GM12878 (cell line): ENCODE results near the gene ICOSLG. TPM values are rescaled to one million over a fixed set of nuclear protein-coding genes. Genes with fewer than 3 reads are reported as not detected.

Experiments
- ATAC-seq: fragments of 200-7000 bp; cut with Tn5 transposase; 3 replicates; pipeline ENCODE4 v1.9.1; 2020; ENCODE audit warnings: mild to moderate bottlenecking, moderate library complexity
- BruUV-seq: library from RNA; stranded (reverse); fragments of 400-500 nt; replicated peaks from 2 replicates; lab custom pipeline; 2021; lab: Mats Ljungman, UMichigan
- CTCF ChIA-PET: fragments of 300-600 bp; sonication (Branson Sonifier 250); formaldehyde crosslinking; extraction: SDS; loops from one replicate; lab custom pipeline; 2021; ENCODE audit warnings: inconsistent platforms; lab: Yijun Ruan, JAX
- POLR2A ChIA-PET: fragments of 350-600 bp; formaldehyde crosslinking; extraction: SDS; loops from one replicate; lab custom pipeline; 2021; ENCODE audit warnings: inconsistent platforms; lab: Charles Lee
- RAD21 ChIA-PET: fragments of 300-600 bp; sonication (Branson Sonifier 250); formaldehyde crosslinking; loops from one replicate; lab custom pipeline; 2023; ENCODE audit warnings: antibody characterized with exemption; ENCODE audit not compliant: unreplicated experiment; lab: Charles Lee
- SMC1A ChIA-PET: fragments of 300-600 bp; sonication (Branson Sonifier 250); formaldehyde crosslinking; loops from one replicate; lab custom pipeline; 2023; ENCODE audit not compliant: unreplicated experiment, uncharacterized antibody; lab: Charles Lee
- DNase-seq: peaks from one replicate; pipeline ENCODE4 v3.0.0-alpha.2; 2011; ENCODE audit warnings: low read depth, low spot score
- FAIRE-seq: peaks from 3 replicates; lab custom pipeline; 2011; peaks lifted over from hg19 to GRCh38; lab: Jason Lieb, UNC
- H2AFZ ChIP-seq: 2 replicates; pipeline ENCODE4 v1.6.0; 2011; ENCODE audit warnings: low read depth, low read length, control low read depth; ENCODE audit not compliant: control insufficient read depth
- H3K27ac ChIP-seq: 2 replicates; pipeline ENCODE4 v1.5.1; 2011; ENCODE audit warnings: control low read depth; ENCODE audit not compliant: control insufficient read depth, insufficient read depth
- H3K27me3 ChIP-seq, 2 experiments: replicated peaks in 1 of 2; 2 replicates each; pipeline versions ENCODE4 v1.6.0 to v1.6.1; 2011; ENCODE audit warnings: low read length in 1 of 2; ENCODE audit not compliant: control insufficient read depth in 2 of 2, insufficient read depth in 2 of 2
- H3K36me3 ChIP-seq, 2 experiments: 2 replicates each; pipeline ENCODE4 v1.5.1; 2011; ENCODE audit warnings: low read length in 1 of 2; ENCODE audit not compliant: control insufficient read depth in 2 of 2, insufficient read depth in 2 of 2
- H3K4me1 ChIP-seq: 2 replicates; pipeline ENCODE4 v1.6.1; 2011; ENCODE audit warnings: mild to moderate bottlenecking, low read length, moderate library complexity, mixed read lengths; ENCODE audit not compliant: control insufficient read depth, insufficient read depth
- H3K4me2 ChIP-seq: 2 replicates; pipeline ENCODE4 v1.6.0; 2011; ENCODE audit warnings: control low read depth; ENCODE audit not compliant: control insufficient read depth, insufficient read depth
- H3K4me3 ChIP-seq: fragments of 200-600 bp; sonication (generic); 2 replicates; pipeline ENCODE4 v1.5.1; 2016
- H3K79me2 ChIP-seq: 2 replicates; pipeline ENCODE4 v1.6.0; 2011; ENCODE audit warnings: low read length; ENCODE audit not compliant: control insufficient read depth, insufficient read depth
- H3K9ac ChIP-seq: 2 replicates; pipeline ENCODE4 v1.8.0; 2011; ENCODE audit warnings: low read length, control low read depth, mixed read lengths; ENCODE audit not compliant: control insufficient read depth, insufficient read depth
- H3K9me3 ChIP-seq: replicated peaks from 3 replicates; pipeline ENCODE4 v1.5.1; 2011; ENCODE audit warnings: mild to moderate bottlenecking, low read length; ENCODE audit not compliant: control insufficient read depth, insufficient read depth
- H4K20me1 ChIP-seq: 2 replicates; pipeline ENCODE4 v1.6.0; 2011; ENCODE audit not compliant: control insufficient read depth, insufficient read depth
- CBX3 ChIP-seq: fragments of 200-600 bp; sonication (generic); IDR thresholded peaks from 2 replicates; pipeline ENCODE4 v1.6.1; 2016; ENCODE audit warnings: low read depth, borderline replicate concordance
- CBX5 ChIP-seq: sonication (generic); IDR thresholded peaks from 2 replicates; pipeline ENCODE4 v1.6.1; 2016; ENCODE audit warnings: low read depth, moderate library complexity, mild to moderate bottlenecking, inconsistent platforms
- CHD2 ChIP-seq: IDR thresholded peaks from 2 replicates; pipeline ENCODE4 v1.6.1; 2011; ENCODE audit warnings: low read depth, low read length, improper control_type of control experiment, borderline replicate concordance
- EP300 ChIP-seq, 2 experiments: fragments of 150-350 bp in 1 of 2; IDR thresholded peaks; 2 replicates each; pipeline ENCODE4 v1.6.1; 2011 to 2012; ENCODE audit warnings: low read depth in 2 of 2, low read length in 2 of 2, borderline replicate concordance in 1 of 2, improper control_type of control experiment in 1 of 2, inconsistent platforms in 1 of 2; ENCODE audit not compliant: control insufficient read depth in 1 of 2
- JUNB ChIP-seq: IDR thresholded peaks from 2 replicates; pipeline ENCODE4 v1.6.1; 2016; ENCODE audit warnings: antibody characterized with exemption, mild to moderate bottlenecking
- MEF2A ChIP-seq: IDR thresholded peaks from 2 replicates; pipeline ENCODE4 v1.6.1; 2011; ENCODE audit warnings: low read depth, mild to moderate bottlenecking, low read length, moderate library complexity; ENCODE audit not compliant: insufficient read depth
- MEF2B ChIP-seq: fragments of 450-650 bp; IDR thresholded peaks from 2 replicates; pipeline ENCODE4 v1.6.1; 2018; ENCODE audit warnings: mild to moderate bottlenecking, moderate library complexity; ENCODE audit not compliant: partially characterized antibody, poor library complexity, severe bottlenecking
- PKNOX1 ChIP-seq: fragments of 450-650 bp; IDR thresholded peaks from 2 replicates; pipeline ENCODE4 v1.6.1; 2016; ENCODE audit warnings: mild to moderate bottlenecking
- SUZ12 ChIP-seq: fragments of 200-600 bp; sonication (generic); IDR thresholded peaks from one replicate; pipeline ENCODE4 v1.6.1; 2018; ENCODE audit warnings: antibody characterized with exemption, mild to moderate bottlenecking; ENCODE audit not compliant: unreplicated experiment
- WGBS: methylation state at CpG from one replicate; pipeline ENCODE4 v1.1.6; 2016; ENCODE audit warnings: low lambda C conversion rate; ENCODE audit not compliant: insufficient replicate concordance, insufficient coverage; ENCODE audit errors: missing lambda C conversion rate; 5-methylcytosine and 5-hydroxymethylcytosine counted together
- in situ Hi-C: fragments of 300-500 bp; cut with MboI; formaldehyde crosslinking; loops from 9 replicates; pipeline ENCODE4 v1.14.3; 2018; ENCODE audit warnings: mixed read lengths
- intact Hi-C: fragments of 100-400 bp; cut with micrococcal nuclease; formaldehyde crosslinking; loops from one replicate; pipeline ENCODE4 v1.14.2; 2022; ENCODE audit not compliant: unreplicated experiment
- polyA plus RNA-seq, 11 experiments: library from polyadenylated mRNA; depleted of rRNA in 4 of 11; unstranded in 6 of 11; stranded (reverse) in 5 of 11; fragments of >200 nt; fragmentation: Nextera tagmentation in 4 of 11; fragmentation: Illumina TruSeq in 1 of 11; extraction: Ambion mirVana in 4 of 11; extraction: Trizol in 1 of 11; gene quantifications; 1 replicate in 1 of 11; 2 replicates in 10 of 11; pipeline versions ENCODE4 v1.2.1 to v1.2.3, GENCODE V29; 2011 to 2016; ENCODE audit warnings: inconsistent platforms in 2 of 11, missing spikeins in 2 of 11, low read depth in 1 of 11
- total RNA-seq, 4 experiments: library from RNA; depleted of rRNA in 3 of 4; stranded (reverse); fragments of >200 nt in 3 of 4; fragmentation: Illumina TruSeq in 1 of 4; extraction: Trizol in 1 of 4; gene quantifications; 2 replicates each; pipeline versions ENCODE4 v1.2.1 to v1.2.3, GENCODE V29; 2013 to 2021
- TF ChIP-seq, protein P1 (sequence below): IDR thresholded peaks from 2 replicates; pipeline ENCODE4 v1.6.1; 2012; ENCODE audit warnings: low read depth, low read length, improper control_type of control experiment
- TF ChIP-seq, protein P2 (sequence below): fragments of 450-650 bp; conservative IDR thresholded peaks from 2 replicates; pipeline ENCODE4 v1.6.1; 2017; ENCODE audit warnings: mild to moderate bottlenecking, moderate library complexity

ICOSLG gene
- total and polyA plus RNA-seq, 10 of the 15 experiments (the other 5 are each of a cell fraction or from before 2014, with no cell fraction given), result 0.84 to 16.4 (median 6.2) TPM

DNA sequence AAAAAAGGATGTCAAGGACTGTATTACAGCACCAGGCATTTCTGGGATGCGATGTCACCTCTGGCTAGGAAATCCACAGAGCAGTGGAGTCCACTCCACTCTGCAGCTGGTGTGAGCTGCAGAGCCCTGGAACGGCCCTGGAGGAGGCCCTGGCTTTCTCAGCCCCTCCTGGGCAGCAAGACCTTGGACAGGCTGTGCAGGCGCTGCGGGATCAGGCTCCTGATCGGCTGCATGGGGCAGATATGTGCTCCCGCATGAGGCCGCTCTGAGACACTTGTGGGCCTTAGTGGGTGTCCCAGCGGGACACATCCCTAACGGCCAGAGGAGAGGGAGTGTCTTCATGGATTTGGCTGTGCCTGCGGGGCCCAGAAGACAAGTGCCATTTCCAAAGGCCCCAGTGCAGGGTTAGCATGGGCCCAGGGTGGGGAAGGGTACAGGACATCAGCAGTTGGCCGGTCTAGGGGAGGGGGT is 14.8 kb upstream of the ICOSLG start:
- intact Hi-C loops (no loop called here), in situ Hi-C loops (no loop called here)
- POLR2A ChIA-PET, result no interaction called here
- Histone ChIP-seq H3K36me3 (no peaks in the 10 kb centered on the region), H3K9me3 (no peaks in the 10 kb centered on the region), H3K4me3 (no peak overlapping the region), H3K4me2 (no peak overlapping the region), H3K27ac (no peak overlapping the region), H2AFZ (no peak overlapping the region), H3K4me1 (no peaks in the 10 kb centered on the region), H4K20me1 (no peaks in the 10 kb centered on the region), H3K9ac (no peak overlapping the region), H3K27me3 (no peaks in the 10 kb centered on the region; a peak in 1 of 4 replicates), H3K79me2 (no peaks in the 10 kb centered on the region)
- RAD21 ChIA-PET, result no interaction called here
- SMC1A ChIA-PET, result no interaction called here
- DNase-seq, result no peak
- CTCF ChIA-PET, result no interaction called here
- FAIRE-seq, result no peak
- TF ChIP-seq JUNB (no peak), MEF2A (no peak), CBX3 (no peak)
- TF ChIP-seq, protein P1, sequence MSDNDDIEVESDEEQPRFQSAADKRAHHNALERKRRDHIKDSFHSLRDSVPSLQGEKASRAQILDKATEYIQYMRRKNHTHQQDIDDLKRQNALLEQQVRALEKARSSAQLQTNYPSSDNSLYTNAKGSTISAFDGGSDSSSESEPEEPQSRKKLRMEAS, result no peak
- BruUV-seq, result no TSS peak
- no peak for ATAC-seq
- WGBS, result 74% methylated on average over 9 of the region's 11 CpGs

GRCh38 chr21:44253832-44254710 is 13.3 kb upstream of the ICOSLG start:
- H3K4me2 ChIP-seq, result no peak overlapping the region
- ChIA-PET CTCF (no interaction called here), SMC1A (no interaction called here), POLR2A (no interaction called here), RAD21 (no interaction called here)
- H3K79me2 ChIP-seq, result no peaks in the 10 kb centered on the region
- H3K4me1 ChIP-seq, result no peaks in the 10 kb centered on the region
- 33% methylated on average over 29 of the region's 29 CpGs for WGBS
- no peaks in the 10 kb centered on the region for H4K20me1 ChIP-seq
- H3K4me3 ChIP-seq, result no peak overlapping the region
- ATAC-seq (no peak), FAIRE-seq (no peak), DNase-seq (no peak)
- no TSS peak for BruUV-seq
- intact Hi-C loops (no loop called here), in situ Hi-C loops (no loop called here)
- no peaks in the 10 kb centered on the region for H3K9me3 ChIP-seq
- H3K9ac ChIP-seq, result no peak overlapping the region
- no peaks in the 10 kb centered on the region for H3K36me3 ChIP-seq
- H3K27me3 ChIP-seq, result no peaks in the 10 kb centered on the region; a peak in 1 of 4 replicates
- H2AFZ ChIP-seq, result no peak overlapping the region
- no peak overlapping the region for H3K27ac ChIP-seq
- TF ChIP-seq EP300 (IDR thresholded peaks at IDR 0.05; ENCODE audit: borderline replicate concordance in 1 of 2, control insufficient read depth in 1 of 2, low read depth in 2 of 2, low read length in 2 of 2) (no peak), CHD2 (no peak), CBX5 (no peak), SUZ12 (no peak), PKNOX1 (no peak), MEF2B (no peak)
- TF ChIP-seq, protein P2, sequence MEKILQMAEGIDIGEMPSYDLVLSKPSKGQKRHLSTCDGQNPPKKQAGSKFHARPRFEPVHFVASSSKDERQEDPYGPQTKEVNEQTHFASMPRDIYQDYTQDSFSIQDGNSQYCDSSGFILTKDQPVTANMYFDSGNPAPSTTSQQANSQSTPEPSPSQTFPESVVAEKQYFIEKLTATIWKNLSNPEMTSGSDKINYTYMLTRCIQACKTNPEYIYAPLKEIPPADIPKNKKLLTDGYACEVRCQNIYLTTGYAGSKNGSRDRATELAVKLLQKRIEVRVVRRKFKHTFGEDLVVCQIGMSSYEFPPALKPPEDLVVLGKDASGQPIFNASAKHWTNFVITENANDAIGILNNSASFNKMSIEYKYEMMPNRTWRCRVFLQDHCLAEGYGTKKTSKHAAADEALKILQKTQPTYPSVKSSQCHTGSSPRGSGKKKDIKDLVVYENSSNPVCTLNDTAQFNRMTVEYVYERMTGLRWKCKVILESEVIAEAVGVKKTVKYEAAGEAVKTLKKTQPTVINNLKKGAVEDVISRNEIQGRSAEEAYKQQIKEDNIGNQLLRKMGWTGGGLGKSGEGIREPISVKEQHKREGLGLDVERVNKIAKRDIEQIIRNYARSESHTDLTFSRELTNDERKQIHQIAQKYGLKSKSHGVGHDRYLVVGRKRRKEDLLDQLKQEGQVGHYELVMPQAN, result no peak
